Skin epidermis (tissue), 12 donors: ENCODE results near the gene ZNF568.

Source experiments
- H3K27ac ChIP-seq, 21 experiments: fragments of 200-600 bp; sonication (generic) in 11 of 21; one replicate each; pipeline ENCODE4 v1.5.0; 2020; ENCODE audit warnings: mild to moderate bottlenecking in 3 of 21, inconsistent platforms in 2 of 21, moderate library complexity in 2 of 21
- H3K4me3 ChIP-seq, 7 experiments: fragments of 200-600 bp; sonication (generic) in 2 of 7; one replicate each; pipeline ENCODE4 v1.5.0; 2020; ENCODE audit warnings: inconsistent platforms in 2 of 7, mild to moderate bottlenecking in 2 of 7, moderate library complexity in 1 of 7

Gene ZNF568

GRCh38 chr19:36915992-36916830 lies at the start of gene ZNF568, which contains the start of gene ZNF829:
TSS of gene ZNF568 (plus strand) at chr19:36916332. CDS start at chr19:36922771, 6,439 bp downstream.
TSS of gene ZNF829 (minus strand) at chr19:36916291. CDS start at chr19:36915167, 1,124 bp downstream.
- H3K27ac ChIP-seq = peak within 1 kb of the TSS; percentile 76 to 99 (median 93)
- H3K4me3 ChIP-seq = peak within 1 kb of the TSS; percentile 49 to 85 (median 71)

- no peak overlapping the region for H3K27ac ChIP-seq
- H3K4me3 ChIP-seq = no peak overlapping the region
These were observed 38.9 kb upstream of the ZNF568 start for GRCh38 chr19:36876993-36877938.

GRCh38 chr19:36891768-36892357 lies 24.3 kb upstream of the ZNF568 start:
- Histone ChIP-seq H3K27ac (no peak overlapping the region), H3K4me3 (no peak overlapping the region)

- no peak overlapping the region for H3K27ac ChIP-seq
- no peak overlapping the region for H3K4me3 ChIP-seq
These were observed 21.2 kb upstream of the ZNF568 start for GRCh38 chr19:36894849-36895383.

- H3K27ac ChIP-seq = no peak overlapping the region
- no peak overlapping the region for H3K4me3 ChIP-seq
These were observed 17.7 kb upstream of the ZNF568 start for GRCh38 chr19:36898422-36898821.

- peak overlapping the region; percentile 49 to 85 (median 71) for H3K4me3 ChIP-seq
These were observed 859 bp downstream of the ZNF568 start for GRCh38 chr19:36916991-36917390.

GRCh38 chr19:36918090-36918489 lies 2.0 kb downstream of the ZNF568 start:
- no peak overlapping the region for H3K27ac ChIP-seq
- H3K4me3 ChIP-seq = no peak overlapping the region

More at GRCh38 chr19:36916991-36917390, 859 bp downstream of the ZNF568 start:
- H3K27ac ChIP-seq = peak overlapping the region in 13 of 21 experiments; percentile 87 to 99 (median 93)

- Histone ChIP-seq H3K27ac (no peak overlapping the region), H3K4me3 (no peak overlapping the region)
These were observed 15.6 kb downstream of the ZNF568 start for GRCh38 chr19:36931684-36932083.

- H3K27ac ChIP-seq = no peak overlapping the region
- no peak overlapping the region for H3K4me3 ChIP-seq
These were observed 23.0 kb downstream of the ZNF568 start for GRCh38 chr19:36939153-36939552.

GRCh38 chr19:36950335-36951119 lies 34.4 kb downstream of the ZNF568 start:
- Histone ChIP-seq H3K4me3 (no peak overlapping the region), H3K27ac (no peak overlapping the region)

GRCh38 chr19:36962346-36962745 lies 46.2 kb downstream of the ZNF568 start:
- no peak overlapping the region for H3K4me3 ChIP-seq
- no peak overlapping the region for H3K27ac ChIP-seq

GRCh38 chr19:36963280-36963679 lies 47.1 kb downstream of the ZNF568 start:
- no peak overlapping the region for H3K27ac ChIP-seq
- no peak overlapping the region for H3K4me3 ChIP-seq

- Histone ChIP-seq H3K4me3 (peak overlapping the region; percentile 46 to 64 (median 54)), H3K27ac (peak overlapping the region in 19 of 21 experiments; percentile 13 to 87 (median 68))
These were observed 56.4 kb downstream of the ZNF568 start for GRCh38 chr19:36972571-36972970.

GRCh38 chr19:36973021-36973843 lies 57.1 kb downstream of the ZNF568 start:
- Histone ChIP-seq H3K4me3 (peak overlapping the region; percentile 46 to 64 (median 54)), H3K27ac (peak overlapping the region in 20 of 21 experiments; percentile 13 to 87 (median 66))

GRCh38 chr19:36973844-36974195 lies 57.7 kb downstream of the ZNF568 start:
- Histone ChIP-seq H3K27ac (peak overlapping the region in 10 of 21 experiments; percentile 15 to 87 (median 74)), H3K4me3 (peak overlapping the region; percentile 46 to 64 (median 54))

GRCh38 chr19:36986131-36986530 lies 70.0 kb downstream of the ZNF568 start:
- Histone ChIP-seq H3K27ac (no peak overlapping the region), H3K4me3 (no peak overlapping the region)

GRCh38 chr19:36986601-36987000 lies 70.5 kb downstream of the ZNF568 start:
- Histone ChIP-seq H3K4me3 (no peak overlapping the region), H3K27ac (no peak overlapping the region)

- Histone ChIP-seq H3K4me3 (no peak overlapping the region), H3K27ac (no peak overlapping the region)
These were observed 71.0 kb downstream of the ZNF568 start for GRCh38 chr19:36987091-36987490.
